ENCODE measurements around the gene ADGRG1. TPM values are rescaled to one million over a fixed set of nuclear protein-coding genes. Genes with fewer than 3 reads are reported as not detected.

The ADGRG1 gene
- total RNA-seq, 1 donor from 2014 or later: 4.8 TPM

GRCh38 chr16:57672824-57673223 is 44.4 kb downstream of the ADGRG1 start:
- DNase-seq (ENCODE audit: extremely low spot score, unreplicated experiment): no peak
- peaks cover 57% of the 10 kb centered on the region for H3K27me3 Mint-ChIP-seq (ENCODE audit: unreplicated experiment)
- H3K36me3 Mint-ChIP-seq (ENCODE audit: unreplicated experiment): no peaks in the 10 kb centered on the region

GRCh38 chr16:57675741-57676551 is 47.5 kb downstream of the ADGRG1 start:
- peaks cover 52% of the 10 kb centered on the region for H3K27me3 Mint-ChIP-seq (ENCODE audit: unreplicated experiment)
- no peaks in the 10 kb centered on the region for H3K9me3 Mint-ChIP-seq (ENCODE audit: unreplicated experiment)
- H3K4me1 Mint-ChIP-seq (ENCODE audit: unreplicated experiment): peaks cover 3% of the 10 kb centered on the region
- DNase-seq (ENCODE audit: extremely low spot score, unreplicated experiment): no peak
- no peak overlapping the region for H3K27ac Mint-ChIP-seq (ENCODE audit: unreplicated experiment)
- no peak overlapping the region for H3K4me3 Mint-ChIP-seq (ENCODE audit: unreplicated experiment)
- no peaks in the 10 kb centered on the region for H3K36me3 Mint-ChIP-seq (ENCODE audit: unreplicated experiment)
- no peak for TF ChIP-seq CTCF (IDR thresholded peaks at IDR 0.05)

More at GRCh38 chr16:57672824-57673223, 44.4 kb downstream of the ADGRG1 start:
- Mint-ChIP-seq H3K27ac (ENCODE audit: unreplicated experiment) (no peak overlapping the region), H3K4me3 (ENCODE audit: unreplicated experiment) (no peak overlapping the region), H3K9me3 (ENCODE audit: unreplicated experiment) (no peaks in the 10 kb centered on the region), H3K4me1 (ENCODE audit: unreplicated experiment) (peaks cover 3% of the 10 kb centered on the region)
- TF ChIP-seq CTCF (IDR thresholded peaks at IDR 0.05): no peak

GRCh38 chr16:57676553-57677085 is 48.2 kb downstream of the ADGRG1 start:
- no peak for TF ChIP-seq CTCF (IDR thresholded peaks at IDR 0.05)
- Mint-ChIP-seq H3K27ac (ENCODE audit: unreplicated experiment) (no peak overlapping the region), H3K4me3 (ENCODE audit: unreplicated experiment) (no peak overlapping the region), H3K27me3 (ENCODE audit: unreplicated experiment) (peaks cover 45% of the 10 kb centered on the region), H3K4me1 (ENCODE audit: unreplicated experiment) (peaks cover 3% of the 10 kb centered on the region), H3K36me3 (ENCODE audit: unreplicated experiment) (no peaks in the 10 kb centered on the region), H3K9me3 (ENCODE audit: unreplicated experiment) (no peaks in the 10 kb centered on the region)
- no peak for DNase-seq (ENCODE audit: extremely low spot score, unreplicated experiment)

- no peaks in the 10 kb centered on the region for H3K36me3 Mint-ChIP-seq (ENCODE audit: unreplicated experiment)
- no peak for TF ChIP-seq CTCF (IDR thresholded peaks at IDR 0.05)
- no peak overlapping the region for H3K4me3 Mint-ChIP-seq (ENCODE audit: unreplicated experiment)
- no peaks in the 10 kb centered on the region for H3K9me3 Mint-ChIP-seq (ENCODE audit: unreplicated experiment)
- no peak for DNase-seq (ENCODE audit: extremely low spot score, unreplicated experiment)
- peaks cover 35% of the 10 kb centered on the region for H3K27me3 Mint-ChIP-seq (ENCODE audit: unreplicated experiment)
- H3K4me1 Mint-ChIP-seq (ENCODE audit: unreplicated experiment): peaks cover 3% of the 10 kb centered on the region
- H3K27ac Mint-ChIP-seq (ENCODE audit: unreplicated experiment): no peak overlapping the region
Measured at GRCh38 chr16:57677622-57678369, 49.4 kb downstream of the ADGRG1 start.

GRCh38 chr16:57679016-57679415 is 50.6 kb downstream of the ADGRG1 start:
- H3K4me3 Mint-ChIP-seq (ENCODE audit: unreplicated experiment): no peak overlapping the region
- no peak for TF ChIP-seq CTCF (IDR thresholded peaks at IDR 0.05)
- H3K36me3 Mint-ChIP-seq (ENCODE audit: unreplicated experiment): no peaks in the 10 kb centered on the region
- H3K4me1 Mint-ChIP-seq (ENCODE audit: unreplicated experiment): peaks cover 3% of the 10 kb centered on the region
- H3K27me3 Mint-ChIP-seq (ENCODE audit: unreplicated experiment): peaks cover 23% of the 10 kb centered on the region
- no peak for DNase-seq (ENCODE audit: extremely low spot score, unreplicated experiment)
- H3K27ac Mint-ChIP-seq (ENCODE audit: unreplicated experiment): no peak overlapping the region
- H3K9me3 Mint-ChIP-seq (ENCODE audit: unreplicated experiment): no peaks in the 10 kb centered on the region

Measured in osteocyte (in vitro differentiated cells).